Islet of Langerhans (tissue), 1 donor: ENCODE results near the gene MYCL.

Experiments used
- FAIRE-seq: peaks from one replicate; lab custom pipeline; 2011; peaks lifted over from hg19 to GRCh38; lab: Jason Lieb, UNC

MYCL gene

GRCh38 chr1:39852214-39852791 lies 49.4 kb downstream of the MYCL start:
- FAIRE-seq = no peak

GRCh38 chr1:39850606-39851216 lies 51.0 kb downstream of the MYCL start:
- no peak for FAIRE-seq

GRCh38 chr1:39849203-39849602 lies 52.5 kb downstream of the MYCL start:
- FAIRE-seq = no peak

GRCh38 chr1:39847940-39848339 lies 53.8 kb downstream of the MYCL start:
- no peak for FAIRE-seq

- no peak for FAIRE-seq
Measured at GRCh38 chr1:39846796-39847195, 54.9 kb downstream of the MYCL start.

- peak; percentile 76 for FAIRE-seq
Measured at GRCh38 chr1:39845569-39846566, 55.8 kb downstream of the MYCL start.
